Midbrain (tissue), 1 donor: ENCODE data around the gene PXK.
A peak's percentile ranks its signal among the peaks of the same experiment; 100 is the strongest.

Experiments used
- DNase-seq: peaks from one replicate; lab custom pipeline; 2025; lab: John Stamatoyannopoulos, UW

The PXK gene

GRCh38 chr3:58383904-58384303, 51.2 kb downstream of the PXK start:
- DNase-seq: no peak

- no peak for DNase-seq
These were observed 51.8 kb downstream of the PXK start for GRCh38 chr3:58384381-58385090.

- peak; percentile 84 for DNase-seq
These were observed 54.1 kb downstream of the PXK start for GRCh38 chr3:58386626-58387365.

GRCh38 chr3:58387650-58388546, 55.2 kb downstream of the PXK start:
- DNase-seq: no peak

GRCh38 chr3:58388550-58389091, 55.9 kb downstream of the PXK start:
- DNase-seq: peak; percentile 88

GRCh38 chr3:58391156-58391865, 58.6 kb downstream of the PXK start:
- DNase-seq: no peak

GRCh38 chr3:58392181-58392580, 59.5 kb downstream of the PXK start:
- no peak for DNase-seq

GRCh38 chr3:58394339-58394738, 61.6 kb downstream of the PXK start:
- DNase-seq: no peak

- no peak for DNase-seq
These were observed 66.1 kb downstream of the PXK start for GRCh38 chr3:58398669-58399333.

- no peak for DNase-seq
These were observed 70.9 kb downstream of the PXK start for GRCh38 chr3:58403513-58404109.

- DNase-seq: no peak
These were observed 71.7 kb downstream of the PXK start for GRCh38 chr3:58404396-58404795.

GRCh38 chr3:58408906-58409305, 76.2 kb downstream of the PXK start:
- no peak for DNase-seq

- no peak for DNase-seq
These were observed 77.0 kb downstream of the PXK start for GRCh38 chr3:58409663-58410062.

- no peak for DNase-seq
These were observed 78.3 kb downstream of the PXK start for GRCh38 chr3:58411036-58411435.

GRCh38 chr3:58411851-58412830, 79.4 kb downstream of the PXK start:
- DNase-seq: no peak

- DNase-seq: peak; percentile 75
These were observed 82.0 kb downstream of the PXK start for GRCh38 chr3:58414538-58415197.

GRCh38 chr3:58416191-58416590, 83.5 kb downstream of the PXK start:
- DNase-seq: no peak

- no peak for DNase-seq
These were observed 84.4 kb downstream of the PXK start for GRCh38 chr3:58417075-58417474.

- DNase-seq: no peak
These were observed 85.5 kb downstream of the PXK start for GRCh38 chr3:58418227-58418626.
